ENCODE results near the gene SQSTM1.
A peak's percentile ranks its signal among the peaks of the same experiment; 100 is the strongest.

The SQSTM1 gene

DNA sequence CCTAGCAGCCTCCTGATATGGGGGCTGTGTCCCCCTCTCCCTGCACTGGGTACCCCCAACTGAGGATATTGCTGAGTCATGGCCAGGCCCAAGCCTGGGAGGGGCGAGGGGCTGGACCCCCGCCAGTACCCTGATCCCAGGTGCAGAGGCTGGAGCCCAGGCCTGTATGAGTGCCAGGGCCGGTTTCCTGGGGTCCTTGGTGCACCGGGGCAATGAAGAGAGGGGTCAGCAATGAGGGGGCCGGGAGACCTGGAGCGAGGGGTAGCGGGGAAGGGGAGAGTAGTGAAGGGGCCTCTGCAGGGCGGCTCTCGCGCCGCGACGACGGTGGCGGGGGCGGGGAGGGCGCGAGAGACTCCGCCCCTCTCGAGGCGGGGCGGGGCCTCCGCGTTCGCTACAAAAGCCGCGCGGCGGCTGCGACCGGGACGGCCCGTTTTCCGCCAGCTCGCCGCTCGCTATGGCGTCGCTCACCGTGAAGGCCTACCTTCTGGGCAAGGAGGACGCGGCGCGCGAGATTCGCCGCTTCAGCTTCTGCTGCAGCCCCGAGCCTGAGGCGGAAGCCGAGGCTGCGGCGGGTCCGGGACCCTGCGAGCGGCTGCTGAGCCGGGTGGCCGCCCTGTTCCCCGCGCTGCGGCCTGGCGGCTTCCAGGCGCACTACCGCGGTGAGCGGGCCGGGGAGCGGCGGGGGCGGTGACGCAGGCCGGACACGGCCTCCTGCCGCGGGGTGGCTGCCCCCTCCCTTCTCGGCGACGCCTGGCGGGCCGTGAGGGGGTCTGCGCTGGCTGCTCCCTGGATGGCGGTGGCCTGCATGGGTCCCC, at the start of gene SQSTM1:
SQSTM1 (plus strand) TSS at position 423 of the 815 bp plus-strand sequence; CDS start at position 455, 32 bp downstream.
- H3K36me3 ChIP-seq (ENCODE audit: insufficient read depth, low read depth, low read length): peaks cover 29% of the 10 kb centered on the region
- H3K9me3 ChIP-seq (ENCODE audit: insufficient read depth, low read depth, low read length): no peaks in the 10 kb centered on the region
- peak within 1 kb of the TSS; percentile 82 for H3K9ac ChIP-seq (ENCODE audit: low read depth, low read length)
- peaks cover 21% of the 10 kb centered on the region for H3K4me1 ChIP-seq (ENCODE audit: insufficient read depth, low read length)
- peak within 1 kb of the TSS; percentile 3 for H3K27ac ChIP-seq (ENCODE audit: low read length)
- peak within 1 kb of the TSS; percentile 85 for H3K4me3 ChIP-seq (ENCODE audit: low read length)
- peaks cover 32% of the 10 kb centered on the region; the same call in 1 of the 2 replicates for H3K27me3 ChIP-seq (ENCODE audit: insufficient read depth, low read length)

DNA sequence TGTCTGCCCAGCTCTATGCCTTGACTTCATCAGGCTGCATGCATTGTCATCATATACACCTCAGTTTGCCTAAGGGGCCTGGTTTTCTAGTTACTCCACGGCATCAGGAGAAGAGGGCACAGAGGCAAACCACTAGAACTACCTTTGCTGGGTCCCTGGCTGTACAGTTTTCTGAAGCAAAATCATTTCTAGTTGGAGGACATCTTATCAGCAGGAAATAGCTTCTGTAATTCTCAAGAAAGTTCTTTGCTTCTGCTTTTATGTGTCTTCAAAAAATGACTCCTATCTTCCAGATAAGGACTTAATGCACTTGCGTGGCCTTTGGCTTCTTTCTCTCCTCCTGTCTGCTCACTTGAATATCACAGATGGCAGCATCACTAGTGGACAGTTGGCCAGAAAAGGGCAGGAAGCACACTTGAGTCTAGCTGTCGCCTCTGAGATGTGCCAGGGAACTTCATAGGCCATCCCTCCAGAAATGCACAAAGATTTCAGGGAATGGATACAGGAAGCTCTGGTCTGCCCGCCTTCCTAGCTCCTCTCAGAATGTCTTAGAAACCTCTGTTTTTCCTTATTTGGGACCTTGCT, 49.3 kb upstream of the SQSTM1 start:
- Histone ChIP-seq H3K36me3 (ENCODE audit: insufficient read depth, low read depth, low read length) (peaks cover 98% of the 10 kb centered on the region), H3K4me3 (ENCODE audit: low read length) (no peak overlapping the region), H3K27ac (ENCODE audit: low read length) (no peak overlapping the region), H3K9me3 (ENCODE audit: insufficient read depth, low read depth, low read length) (no peaks in the 10 kb centered on the region), H3K4me1 (ENCODE audit: insufficient read depth, low read length) (no peaks in the 10 kb centered on the region), H3K27me3 (ENCODE audit: insufficient read depth, low read length) (no peaks in the 10 kb centered on the region), H3K9ac (ENCODE audit: low read depth, low read length) (no peak overlapping the region)

DNA sequence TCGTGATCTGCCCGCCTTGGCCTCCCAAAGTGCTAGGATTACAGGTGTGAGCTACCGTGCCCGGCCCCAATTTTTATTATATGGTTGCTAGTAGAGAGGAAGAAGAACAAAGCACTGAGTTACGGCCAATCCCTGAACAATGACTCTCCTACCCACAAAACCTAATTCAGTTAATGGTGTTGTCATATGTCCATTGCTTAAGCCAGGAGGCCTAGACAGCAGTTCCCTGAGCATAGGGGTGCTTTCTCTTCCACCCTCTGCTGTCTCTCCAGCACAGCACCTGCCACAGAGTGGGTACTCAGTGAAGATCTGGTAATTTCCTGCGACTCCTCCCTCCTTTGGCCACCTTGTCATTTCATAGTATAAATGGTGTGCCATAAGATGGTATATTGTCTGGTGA, 48.4 kb upstream of the SQSTM1 start:
- no peaks in the 10 kb centered on the region for H3K27me3 ChIP-seq (ENCODE audit: insufficient read depth, low read length)
- no peak overlapping the region for H3K9ac ChIP-seq (ENCODE audit: low read depth, low read length)
- no peak overlapping the region for H3K4me3 ChIP-seq (ENCODE audit: low read length)
- H3K27ac ChIP-seq (ENCODE audit: low read length): no peak overlapping the region
- H3K9me3 ChIP-seq (ENCODE audit: insufficient read depth, low read depth, low read length): no peaks in the 10 kb centered on the region
- no peaks in the 10 kb centered on the region for H3K4me1 ChIP-seq (ENCODE audit: insufficient read depth, low read length)
- peaks cover 96% of the 10 kb centered on the region for H3K36me3 ChIP-seq (ENCODE audit: insufficient read depth, low read depth, low read length)

DNA sequence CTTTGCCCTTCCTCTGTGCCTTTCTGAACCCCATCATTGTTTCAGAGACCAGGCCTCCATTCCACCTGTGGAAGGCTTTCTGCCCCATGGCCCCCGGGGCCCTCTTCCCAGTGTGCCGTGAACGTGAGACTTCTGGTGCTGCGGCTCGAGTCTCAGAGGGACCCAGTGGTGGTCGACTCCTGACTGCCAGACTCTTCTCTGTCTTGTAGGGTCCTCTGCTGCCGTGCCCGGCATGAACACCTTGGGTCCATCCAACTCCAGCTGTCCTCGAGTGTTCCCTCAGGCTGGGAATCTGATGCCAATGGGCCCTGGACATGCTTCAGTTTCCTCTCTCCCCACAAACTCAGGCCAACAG, 47.0 kb upstream of the SQSTM1 start:
- Histone ChIP-seq H3K9me3 (ENCODE audit: insufficient read depth, low read depth, low read length) (no peaks in the 10 kb centered on the region), H3K36me3 (ENCODE audit: insufficient read depth, low read depth, low read length) (peaks cover 97% of the 10 kb centered on the region)

DNA sequence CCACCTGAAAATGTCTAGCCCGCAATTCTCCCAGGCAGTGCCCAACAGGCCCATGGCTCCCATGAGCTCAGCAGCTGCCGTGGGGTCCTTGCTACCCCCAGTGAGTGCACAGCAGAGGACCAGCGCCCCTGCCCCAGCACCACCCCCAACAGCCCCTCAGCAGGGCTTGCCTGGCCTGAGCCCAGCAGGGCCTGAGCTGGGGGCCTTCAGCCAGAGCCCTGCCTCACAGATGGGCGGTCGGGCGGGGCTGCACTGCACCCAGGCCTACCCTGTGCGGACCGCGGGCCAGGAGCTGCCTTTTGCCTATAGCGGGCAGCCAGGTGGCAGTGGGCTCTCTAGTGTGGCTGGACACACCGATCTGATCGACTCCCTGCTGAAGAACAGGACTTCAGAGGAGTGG, 46.3 kb upstream of the SQSTM1 start:
- H3K4me1 ChIP-seq (ENCODE audit: insufficient read depth, low read length): no peaks in the 10 kb centered on the region

More for the DNA sequence above, 47.0 kb upstream of the SQSTM1 start:
- Histone ChIP-seq H3K27me3 (ENCODE audit: insufficient read depth, low read length) (no peaks in the 10 kb centered on the region), H3K4me1 (ENCODE audit: insufficient read depth, low read length) (no peaks in the 10 kb centered on the region), H3K27ac (ENCODE audit: low read length) (no peak overlapping the region), H3K9ac (ENCODE audit: low read depth, low read length) (no peak overlapping the region), H3K4me3 (ENCODE audit: low read length) (no peak overlapping the region)

DNA sequence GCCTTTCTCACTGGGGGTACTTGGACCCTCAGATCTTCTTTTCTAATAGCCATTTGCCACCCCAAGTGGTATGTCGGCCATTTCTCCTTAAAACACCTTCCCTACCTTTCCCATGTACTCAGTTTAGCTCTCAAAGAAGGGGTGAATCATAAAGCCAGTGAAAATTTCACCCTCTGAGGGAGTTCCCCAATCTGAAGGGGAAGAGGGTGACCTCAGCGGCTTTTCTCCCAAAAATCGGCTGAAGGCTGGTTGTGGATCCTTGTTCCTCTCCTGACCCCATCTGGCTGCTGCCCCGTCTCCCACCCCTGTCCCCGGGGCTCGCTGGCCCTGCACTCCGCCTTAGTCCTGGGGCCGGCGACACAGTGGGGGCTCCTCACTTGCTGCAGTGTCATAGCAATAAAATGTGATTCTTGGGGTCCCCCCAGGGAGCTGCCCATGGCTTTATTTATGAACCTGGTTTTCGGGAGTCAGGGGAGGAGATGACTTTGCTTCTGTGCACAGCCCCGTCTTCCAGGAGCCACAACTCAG, 44.2 kb upstream of the SQSTM1 start:
- H3K4me1 ChIP-seq (ENCODE audit: insufficient read depth, low read length): no peaks in the 10 kb centered on the region
- H3K9me3 ChIP-seq (ENCODE audit: insufficient read depth, low read depth, low read length): no peaks in the 10 kb centered on the region
- peaks cover 85% of the 10 kb centered on the region for H3K36me3 ChIP-seq (ENCODE audit: insufficient read depth, low read depth, low read length)
- no peak overlapping the region for H3K9ac ChIP-seq (ENCODE audit: low read depth, low read length)
- H3K4me3 ChIP-seq (ENCODE audit: low read length): no peak overlapping the region
- no peaks in the 10 kb centered on the region for H3K27me3 ChIP-seq (ENCODE audit: insufficient read depth, low read length)
- no peak overlapping the region for H3K27ac ChIP-seq (ENCODE audit: low read length)

More for the DNA sequence above, 46.3 kb upstream of the SQSTM1 start:
- no peak overlapping the region for H3K9ac ChIP-seq (ENCODE audit: low read depth, low read length)
- no peak overlapping the region for H3K27ac ChIP-seq (ENCODE audit: low read length)
- no peaks in the 10 kb centered on the region for H3K9me3 ChIP-seq (ENCODE audit: insufficient read depth, low read depth, low read length)
- peaks cover 97% of the 10 kb centered on the region for H3K36me3 ChIP-seq (ENCODE audit: insufficient read depth, low read depth, low read length)
- H3K27me3 ChIP-seq (ENCODE audit: insufficient read depth, low read length): no peaks in the 10 kb centered on the region
- H3K4me3 ChIP-seq (ENCODE audit: low read length): no peak overlapping the region

DNA sequence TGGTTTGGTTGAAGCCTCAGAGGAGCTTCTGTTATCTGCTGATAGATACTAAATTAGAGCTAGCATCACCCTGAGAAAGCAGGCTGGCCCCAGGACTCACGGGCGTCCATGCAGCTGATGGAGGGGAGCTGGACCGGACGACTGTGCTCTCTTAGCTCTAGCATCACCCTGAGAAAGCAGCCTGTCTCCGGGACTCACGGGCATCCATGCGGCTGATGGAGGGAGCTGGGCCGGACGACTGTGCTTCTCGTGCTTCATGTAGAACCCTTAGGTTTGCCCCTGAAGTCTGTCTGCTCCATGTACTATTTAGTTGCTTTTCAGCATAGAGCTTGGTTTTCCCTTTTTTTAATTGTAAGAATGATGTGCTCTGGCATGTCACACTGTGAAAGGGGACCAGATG, 43.2 kb upstream of the SQSTM1 start:
- Histone ChIP-seq H3K9ac (ENCODE audit: low read depth, low read length) (no peak overlapping the region), H3K27ac (ENCODE audit: low read length) (no peak overlapping the region), H3K4me3 (ENCODE audit: low read length) (no peak overlapping the region), H3K36me3 (ENCODE audit: insufficient read depth, low read depth, low read length) (peaks cover 75% of the 10 kb centered on the region), H3K9me3 (ENCODE audit: insufficient read depth, low read depth, low read length) (no peaks in the 10 kb centered on the region), H3K27me3 (ENCODE audit: insufficient read depth, low read length) (no peaks in the 10 kb centered on the region), H3K4me1 (ENCODE audit: insufficient read depth, low read length) (no peaks in the 10 kb centered on the region)

DNA sequence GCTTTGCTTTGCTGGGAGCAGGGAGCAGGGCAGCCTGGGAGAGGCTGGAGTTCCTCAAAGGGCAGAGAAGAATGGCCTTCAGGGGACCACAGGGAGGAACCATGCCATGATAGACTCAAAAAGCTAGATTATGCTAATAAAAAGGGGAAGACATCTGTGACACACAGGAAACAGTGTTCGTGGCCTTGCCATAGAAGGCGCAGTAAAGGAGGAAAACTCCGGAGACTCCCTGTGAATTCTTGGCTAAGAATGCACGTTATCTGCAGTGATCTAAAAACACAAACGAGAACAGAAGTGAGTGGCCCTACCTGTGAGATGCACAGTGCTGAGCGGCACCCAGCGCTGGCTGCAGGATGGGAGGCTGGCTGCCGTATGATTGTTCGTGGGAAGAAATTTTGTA, 42.8 kb upstream of the SQSTM1 start:
- H3K4me3 ChIP-seq (ENCODE audit: low read length): no peak overlapping the region
- no peak overlapping the region for H3K9ac ChIP-seq (ENCODE audit: low read depth, low read length)
- no peaks in the 10 kb centered on the region for H3K9me3 ChIP-seq (ENCODE audit: insufficient read depth, low read depth, low read length)
- H3K27me3 ChIP-seq (ENCODE audit: insufficient read depth, low read length): no peaks in the 10 kb centered on the region
- H3K4me1 ChIP-seq (ENCODE audit: insufficient read depth, low read length): no peaks in the 10 kb centered on the region
- no peak overlapping the region for H3K27ac ChIP-seq (ENCODE audit: low read length)
- peaks cover 72% of the 10 kb centered on the region for H3K36me3 ChIP-seq (ENCODE audit: insufficient read depth, low read depth, low read length)

DNA sequence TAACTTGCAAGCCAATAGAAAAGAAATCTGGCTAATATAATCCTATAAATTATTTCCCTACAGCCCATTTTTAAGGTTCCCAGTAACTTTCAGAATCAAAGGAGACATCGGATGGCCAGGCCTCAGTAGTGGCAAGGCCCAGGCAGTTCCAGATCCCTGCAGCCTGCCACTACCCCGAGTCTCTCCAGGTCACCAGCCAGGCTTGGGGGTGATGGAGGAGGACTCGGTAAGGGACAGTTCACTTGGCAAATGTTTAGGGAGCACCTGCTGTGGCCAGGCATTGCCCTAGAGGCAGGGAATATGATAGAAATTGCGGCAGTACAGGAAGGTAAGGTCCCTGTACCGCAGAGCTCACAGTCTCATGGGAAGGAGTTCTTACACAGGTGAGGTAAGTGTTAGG, 42.1 kb upstream of the SQSTM1 start:
- peaks cover 66% of the 10 kb centered on the region for H3K36me3 ChIP-seq (ENCODE audit: insufficient read depth, low read depth, low read length)

DNA sequence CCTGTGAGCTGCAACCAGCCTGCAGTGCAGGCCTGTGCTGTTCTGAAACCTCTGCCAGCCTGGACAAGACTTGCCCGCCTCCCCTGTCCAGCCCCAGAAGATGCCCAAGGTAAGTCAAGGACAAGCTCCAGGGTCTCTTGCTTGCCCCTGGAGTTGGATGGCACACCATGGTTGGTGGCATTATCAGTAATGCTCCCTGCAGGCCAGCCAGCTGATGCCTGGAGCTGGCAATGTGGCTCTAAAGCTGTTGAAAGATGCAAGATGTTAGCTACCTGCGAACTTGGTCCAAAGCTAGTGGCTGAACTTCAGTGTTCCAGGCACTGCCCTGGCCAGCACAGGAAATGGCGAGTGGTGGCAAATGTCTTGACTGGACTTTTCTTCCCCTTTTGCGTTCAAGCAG, 40.9 kb upstream of the SQSTM1 start:
- Histone ChIP-seq H3K27me3 (ENCODE audit: insufficient read depth, low read length) (no peaks in the 10 kb centered on the region), H3K27ac (ENCODE audit: low read length) (no peak overlapping the region), H3K9me3 (ENCODE audit: insufficient read depth, low read depth, low read length) (no peaks in the 10 kb centered on the region), H3K4me1 (ENCODE audit: insufficient read depth, low read length) (no peaks in the 10 kb centered on the region), H3K9ac (ENCODE audit: low read depth, low read length) (no peak overlapping the region), H3K36me3 (ENCODE audit: insufficient read depth, low read depth, low read length) (peaks cover 53% of the 10 kb centered on the region), H3K4me3 (ENCODE audit: low read length) (no peak overlapping the region)

More for the DNA sequence above, 42.1 kb upstream of the SQSTM1 start:
- Histone ChIP-seq H3K4me1 (ENCODE audit: insufficient read depth, low read length) (no peaks in the 10 kb centered on the region), H3K9ac (ENCODE audit: low read depth, low read length) (no peak overlapping the region), H3K4me3 (ENCODE audit: low read length) (no peak overlapping the region), H3K27ac (ENCODE audit: low read length) (no peak overlapping the region), H3K9me3 (ENCODE audit: insufficient read depth, low read depth, low read length) (no peaks in the 10 kb centered on the region), H3K27me3 (ENCODE audit: insufficient read depth, low read length) (no peaks in the 10 kb centered on the region)

DNA sequence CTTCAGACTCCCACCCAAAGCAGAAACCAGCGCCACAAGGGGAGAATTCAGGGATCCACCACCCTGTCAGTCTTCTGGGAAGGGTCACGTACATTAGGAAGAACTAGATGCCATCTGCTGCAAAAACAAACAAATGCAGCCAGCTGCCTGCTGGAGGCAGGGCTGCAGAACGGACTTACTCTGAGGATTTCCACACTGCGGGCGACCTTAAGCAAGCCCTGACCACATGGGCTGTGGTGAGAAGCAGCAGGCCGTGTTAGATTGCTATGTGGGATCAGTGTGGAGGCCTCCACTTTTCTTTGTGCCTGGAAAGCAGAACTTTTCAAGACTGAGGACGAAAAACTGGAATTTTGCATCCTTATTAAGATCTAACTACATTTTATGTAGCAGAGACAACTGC, 40.3 kb upstream of the SQSTM1 start:
- Histone ChIP-seq H3K9me3 (ENCODE audit: insufficient read depth, low read depth, low read length) (no peaks in the 10 kb centered on the region), H3K4me1 (ENCODE audit: insufficient read depth, low read length) (no peaks in the 10 kb centered on the region), H3K9ac (ENCODE audit: low read depth, low read length) (no peak overlapping the region), H3K36me3 (ENCODE audit: insufficient read depth, low read depth, low read length) (peaks cover 48% of the 10 kb centered on the region), H3K4me3 (ENCODE audit: low read length) (no peak overlapping the region), H3K27ac (ENCODE audit: low read length) (no peak overlapping the region), H3K27me3 (ENCODE audit: insufficient read depth, low read length) (no peaks in the 10 kb centered on the region)

DNA sequence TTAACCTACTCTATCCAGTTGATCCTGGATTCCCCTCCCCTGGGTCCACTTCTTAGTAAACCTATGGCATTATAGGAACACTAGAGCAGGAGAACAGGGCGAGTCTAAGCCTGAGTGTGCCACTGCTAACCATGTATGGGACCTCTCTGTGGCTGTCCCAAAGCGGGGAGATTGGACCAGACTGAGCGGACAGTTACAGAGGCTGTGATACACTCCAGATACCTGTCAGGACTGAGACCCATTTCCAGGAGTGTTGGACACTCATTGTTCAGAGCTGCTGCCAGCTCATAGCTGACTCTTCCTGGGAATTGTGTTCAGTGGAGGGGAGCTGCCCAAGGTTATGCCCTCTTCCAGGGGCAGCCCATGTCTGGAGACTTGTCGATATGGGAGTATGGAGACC, 38.9 kb upstream of the SQSTM1 start:
- peaks cover 33% of the 10 kb centered on the region for H3K36me3 ChIP-seq (ENCODE audit: insufficient read depth, low read depth, low read length)
- no peaks in the 10 kb centered on the region for H3K27me3 ChIP-seq (ENCODE audit: insufficient read depth, low read length)
- H3K9me3 ChIP-seq (ENCODE audit: insufficient read depth, low read depth, low read length): no peaks in the 10 kb centered on the region
- no peak overlapping the region for H3K27ac ChIP-seq (ENCODE audit: low read length)
- no peak overlapping the region for H3K4me3 ChIP-seq (ENCODE audit: low read length)
- no peaks in the 10 kb centered on the region for H3K4me1 ChIP-seq (ENCODE audit: insufficient read depth, low read length)
- H3K9ac ChIP-seq (ENCODE audit: low read depth, low read length): no peak overlapping the region
